HG02884 (cell line): ENCODE results near the gene THAP5.

Experiments
- ATAC-seq: cut with Tn5 transposase; IDR thresholded peaks from one replicate; pipeline ENCODE4 v1.9.1; 2021; ENCODE audit warnings: mild to moderate bottlenecking, moderate library complexity; ENCODE audit not compliant: unreplicated experiment

Gene THAP5, protein sequence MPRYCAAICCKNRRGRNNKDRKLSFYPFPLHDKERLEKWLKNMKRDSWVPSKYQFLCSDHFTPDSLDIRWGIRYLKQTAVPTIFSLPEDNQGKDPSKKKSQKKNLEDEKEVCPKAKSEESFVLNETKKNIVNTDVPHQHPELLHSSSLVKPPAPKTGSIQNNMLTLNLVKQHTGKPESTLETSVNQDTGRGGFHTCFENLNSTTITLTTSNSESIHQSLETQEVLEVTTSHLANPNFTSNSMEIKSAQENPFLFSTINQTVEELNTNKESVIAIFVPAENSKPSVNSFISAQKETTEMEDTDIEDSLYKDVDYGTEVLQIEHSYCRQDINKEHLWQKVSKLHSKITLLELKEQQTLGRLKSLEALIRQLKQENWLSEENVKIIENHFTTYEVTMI

DNA sequence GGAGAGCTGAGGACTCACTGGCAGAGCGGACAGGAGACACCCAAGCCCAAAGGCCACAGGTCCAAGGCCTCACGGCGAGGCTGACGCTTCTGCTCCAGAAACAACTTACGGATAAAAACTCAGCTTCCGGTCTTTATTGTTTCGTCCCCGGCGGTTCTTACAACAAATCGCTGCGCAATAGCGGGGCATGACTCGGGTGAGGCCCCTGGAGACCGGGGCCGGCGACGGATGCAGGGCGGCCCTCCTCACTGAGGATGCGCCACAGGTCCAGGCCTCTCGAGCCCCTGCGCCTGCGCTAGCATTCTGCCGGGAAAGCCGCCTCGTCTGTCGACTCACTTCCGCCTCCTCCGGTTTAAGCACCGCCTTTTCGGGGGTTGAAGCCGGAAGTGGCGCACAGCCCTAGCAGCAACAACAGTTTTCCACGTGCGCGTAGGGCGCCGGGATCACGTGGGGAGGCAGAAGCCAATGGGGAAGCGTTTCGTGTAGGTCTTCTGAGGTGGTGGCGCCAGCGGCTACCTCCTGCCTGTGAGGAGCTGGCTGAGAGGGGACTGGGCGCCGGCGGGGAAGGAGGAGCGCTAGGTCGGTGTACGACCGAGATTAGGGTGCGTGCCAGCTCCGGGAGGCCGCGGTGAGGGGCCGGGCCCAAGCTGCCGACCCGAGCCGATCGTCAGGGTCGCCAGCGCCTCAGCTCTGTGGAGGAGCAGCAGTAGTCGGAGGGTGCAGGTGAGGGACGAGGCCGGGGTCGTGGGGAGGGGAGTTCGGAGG is at the start of gene THAP5, which contains the start of gene DNAJB9:
Gene THAP5, minus strand, starts transcription at position 326 of the 765 bp plus-strand sequence. Its CDS starts 137 bp downstream, at position 189.
Gene DNAJB9, plus strand, starts transcription at position 494 of the 765 bp plus-strand sequence. CDS start 1,853 bp downstream, outside the sequence.
- ATAC-seq: peak; percentile 91

DNA sequence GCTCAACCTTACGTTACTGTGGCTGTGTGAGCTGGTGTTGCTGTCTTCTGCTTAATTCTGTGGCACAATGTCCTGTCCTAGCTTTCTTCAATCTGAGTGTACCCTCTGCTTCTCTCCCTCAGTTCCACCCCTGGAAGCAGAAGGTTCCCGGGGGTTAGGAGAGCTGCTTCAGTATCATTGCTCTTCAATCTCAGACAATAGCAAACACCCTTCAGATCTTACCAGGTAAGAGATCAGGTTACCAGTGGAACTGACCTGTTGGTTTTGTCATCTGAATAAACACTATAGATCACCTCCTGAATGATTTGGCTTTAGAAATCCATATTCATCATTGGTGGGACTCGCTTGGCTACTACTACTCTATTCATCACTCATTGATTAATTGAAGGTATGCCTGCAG is 48.5 kb upstream of the THAP5 start:
- ATAC-seq: no peak

DNA sequence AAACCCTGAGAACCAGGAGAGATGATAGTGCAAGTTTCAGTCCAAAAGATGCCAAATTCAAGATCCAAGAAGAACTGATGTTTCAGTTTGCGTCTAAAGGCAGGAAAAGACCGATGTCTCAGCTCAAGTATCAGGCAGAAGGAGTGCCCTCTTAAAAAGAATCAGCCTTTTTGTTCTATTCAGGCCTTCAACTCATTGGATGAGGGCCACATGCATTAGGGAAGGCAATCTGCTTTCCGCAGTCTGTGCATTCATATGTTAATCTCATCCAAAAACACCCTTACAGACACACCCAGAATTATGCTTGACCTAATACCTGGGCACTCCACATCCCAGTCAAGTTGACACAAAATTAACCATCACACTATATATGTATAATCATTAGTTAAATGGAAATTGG is 45.4 kb upstream of the THAP5 start:
- no peak for ATAC-seq

DNA sequence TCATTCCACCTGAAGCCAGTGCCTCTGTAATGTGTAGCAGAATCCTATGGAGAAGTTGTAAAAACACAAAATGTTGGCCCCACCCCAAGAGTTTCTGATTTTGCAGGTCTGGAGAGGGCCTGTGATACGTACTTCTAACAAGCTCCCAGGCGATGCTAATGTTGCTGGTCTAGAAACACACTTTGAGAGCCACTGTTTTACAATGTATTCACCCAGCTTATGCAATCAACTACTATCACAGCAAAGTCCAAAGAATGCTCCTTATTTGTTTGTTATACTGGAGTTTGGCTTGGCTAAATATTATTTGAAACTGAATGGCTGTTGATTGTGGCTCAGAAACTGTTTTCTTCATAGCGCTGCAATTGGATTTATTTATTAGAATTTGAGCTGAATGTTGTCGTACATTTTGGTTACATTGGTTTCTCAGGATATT is 44.5 kb upstream of the THAP5 start:
- no peak for ATAC-seq

DNA sequence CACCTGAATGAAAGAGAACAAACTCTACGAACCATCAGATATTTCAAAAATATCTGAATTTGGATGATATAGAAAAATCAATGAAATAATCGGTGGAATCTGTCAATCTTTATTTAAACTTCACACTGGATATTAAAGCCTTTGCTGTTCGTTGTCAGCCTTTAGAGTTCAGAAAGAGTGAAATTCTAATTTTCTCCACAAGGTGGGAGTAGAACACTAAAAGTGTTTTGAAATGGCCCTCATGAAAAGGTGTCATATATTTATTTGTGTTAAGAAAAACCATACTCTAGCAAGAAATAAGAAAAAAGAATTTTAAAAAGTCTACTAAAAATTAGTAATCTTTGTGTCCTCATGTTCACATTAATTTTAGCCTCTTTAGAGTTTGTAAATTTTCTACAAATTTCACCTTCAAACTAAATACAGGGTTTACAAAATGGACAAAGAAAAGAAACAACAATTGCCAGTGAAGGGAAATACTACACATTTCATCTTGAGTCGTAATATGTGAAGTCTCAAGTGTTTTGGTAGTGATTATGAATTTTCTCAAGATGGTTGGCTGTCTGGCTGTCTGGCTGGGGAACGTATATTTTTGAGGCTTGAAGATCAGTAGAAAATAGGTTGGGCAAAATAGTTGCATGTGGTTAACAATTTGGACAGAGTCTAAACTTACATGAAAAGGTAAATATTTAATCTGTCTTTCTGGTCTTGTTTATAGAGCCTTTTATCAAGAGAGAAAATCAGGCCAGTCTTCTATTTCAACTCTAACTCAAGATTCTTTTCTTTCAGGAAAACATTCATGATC is 43.8 kb upstream of the THAP5 start:
- ATAC-seq: peak; percentile 83

DNA sequence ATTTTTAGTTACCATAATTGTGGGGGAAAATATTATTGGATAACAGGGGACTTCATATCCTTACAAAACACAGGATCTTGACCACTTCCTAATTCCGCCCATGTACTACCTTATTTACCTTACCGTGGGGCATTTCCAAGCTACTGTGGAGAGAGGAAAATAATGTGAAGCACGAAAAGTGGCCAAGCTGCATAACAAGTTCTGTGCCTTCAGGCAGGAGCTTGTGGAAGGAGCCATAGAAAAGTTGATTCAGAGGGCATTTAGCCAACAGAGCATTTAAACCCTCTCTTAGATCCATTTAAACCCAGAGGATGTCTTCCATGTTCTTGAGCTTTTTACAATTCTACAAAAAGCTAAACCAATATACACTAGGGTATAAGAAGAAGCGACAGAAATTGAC is 41.8 kb upstream of the THAP5 start:
- no peak for ATAC-seq

DNA sequence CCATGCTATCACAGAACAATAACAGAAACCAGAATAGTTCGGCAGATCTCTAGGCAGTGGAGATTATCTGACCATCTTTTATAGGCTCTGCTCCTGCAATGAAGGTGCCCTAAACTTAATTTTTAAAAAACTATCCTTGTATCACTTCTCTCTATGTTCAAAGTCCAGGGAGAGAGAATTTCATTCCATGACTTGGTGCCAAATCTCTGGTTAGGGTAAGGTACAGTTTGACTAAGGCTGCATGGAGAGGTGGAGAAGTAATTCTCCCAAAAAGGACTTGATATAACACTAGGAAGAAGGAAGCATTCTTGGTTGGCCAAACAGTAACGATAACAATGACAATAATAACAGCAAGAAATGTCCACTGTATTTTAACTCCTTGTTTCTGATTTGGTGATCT is 40.1 kb upstream of the THAP5 start:
- no peak for ATAC-seq

DNA sequence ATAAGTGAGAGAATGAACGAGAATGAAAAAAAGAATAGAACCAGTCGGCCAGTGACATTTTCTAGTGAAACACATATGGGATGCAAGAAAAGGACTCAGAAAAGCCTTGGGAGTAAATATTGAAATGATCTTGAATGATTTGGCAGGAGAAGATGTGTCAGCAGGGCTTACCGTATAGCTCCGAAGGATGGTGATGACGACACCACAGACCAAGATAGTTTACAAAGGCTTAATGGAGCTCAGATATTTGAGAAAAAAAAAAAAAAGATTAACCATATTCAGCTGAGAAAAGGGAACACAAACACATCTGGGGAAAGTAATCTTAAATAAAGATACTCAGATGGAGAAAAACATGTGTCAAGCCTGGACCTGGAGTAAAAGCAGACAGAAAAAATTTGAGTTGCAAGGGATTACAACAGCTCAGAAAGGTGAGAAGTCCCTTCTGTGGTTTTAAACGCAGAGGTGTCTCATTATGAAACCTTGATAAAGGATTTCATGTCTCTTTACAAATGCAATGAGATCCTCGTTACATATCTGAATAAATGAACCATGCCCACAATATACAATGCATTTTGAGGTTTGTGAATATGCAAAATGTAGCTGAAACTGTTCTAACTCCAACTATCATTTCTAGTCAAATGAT is 36.2 kb upstream of the THAP5 start:
- ATAC-seq: peak; percentile 79

DNA sequence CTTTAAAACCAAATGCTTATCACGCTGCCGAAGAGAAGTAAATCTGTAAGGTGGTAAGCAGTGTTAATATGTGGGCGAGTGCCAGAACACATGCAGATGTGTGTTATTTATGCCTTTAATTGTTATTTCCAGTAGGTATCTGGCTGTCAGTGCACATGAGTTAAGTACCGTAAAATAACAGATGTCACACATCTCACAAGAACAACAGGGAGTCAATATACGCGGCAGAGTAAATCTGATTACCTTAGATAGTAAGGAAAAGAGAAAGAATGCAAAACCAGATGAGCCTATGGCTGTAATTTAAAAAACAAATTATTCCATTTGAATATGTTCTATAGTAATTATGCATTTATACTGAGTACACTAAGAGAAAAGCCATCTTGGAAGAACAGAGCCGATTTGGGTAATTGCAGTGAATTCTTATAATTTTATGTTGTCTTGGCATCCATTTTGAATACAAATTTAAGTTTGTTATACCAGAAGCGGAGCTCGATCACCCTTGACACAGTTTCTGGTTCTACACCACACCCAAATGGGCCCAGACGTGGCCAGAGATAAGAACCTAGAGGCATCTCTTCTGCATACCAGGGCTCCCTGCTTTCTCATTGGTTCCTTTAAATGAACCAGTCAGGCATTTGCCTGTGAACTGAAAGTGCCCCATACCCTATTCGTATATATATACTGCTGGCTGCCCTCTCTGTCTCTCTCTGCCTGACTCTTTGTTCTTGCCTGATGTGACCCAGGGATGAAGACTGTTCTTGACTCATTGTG is 35.0 kb upstream of the THAP5 start:
- ATAC-seq: no peak

DNA sequence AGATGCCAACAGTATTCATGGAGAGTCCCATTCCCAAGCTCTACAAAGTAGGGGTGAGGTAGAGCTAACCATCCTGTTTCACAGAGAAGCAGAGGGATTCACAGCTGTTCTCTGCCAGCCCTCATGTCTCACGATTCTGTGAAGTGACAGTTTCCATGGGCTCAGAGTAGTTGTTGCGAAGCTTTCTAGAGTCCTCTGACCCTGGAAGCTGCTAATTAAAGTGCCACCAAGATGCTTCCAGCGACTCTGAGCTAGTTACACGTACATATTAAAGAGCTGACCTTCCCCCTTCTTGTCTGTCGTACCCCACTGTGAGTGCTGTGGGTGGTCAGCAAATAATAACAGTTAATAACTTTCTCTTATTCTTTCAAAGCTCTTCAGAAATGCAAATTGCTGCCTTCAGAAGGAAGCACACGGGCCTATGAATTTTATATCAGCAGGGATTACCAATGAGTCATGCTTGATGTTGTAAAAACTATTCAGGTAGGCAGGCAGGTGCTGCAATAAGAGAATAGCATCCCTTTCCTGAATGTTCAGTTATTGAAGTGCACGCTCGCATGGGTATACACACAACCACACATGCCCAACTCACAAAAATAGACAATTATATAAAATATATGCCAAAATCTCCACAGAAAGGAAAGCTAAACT is 34.3 kb upstream of the THAP5 start:
- no peak for ATAC-seq

DNA sequence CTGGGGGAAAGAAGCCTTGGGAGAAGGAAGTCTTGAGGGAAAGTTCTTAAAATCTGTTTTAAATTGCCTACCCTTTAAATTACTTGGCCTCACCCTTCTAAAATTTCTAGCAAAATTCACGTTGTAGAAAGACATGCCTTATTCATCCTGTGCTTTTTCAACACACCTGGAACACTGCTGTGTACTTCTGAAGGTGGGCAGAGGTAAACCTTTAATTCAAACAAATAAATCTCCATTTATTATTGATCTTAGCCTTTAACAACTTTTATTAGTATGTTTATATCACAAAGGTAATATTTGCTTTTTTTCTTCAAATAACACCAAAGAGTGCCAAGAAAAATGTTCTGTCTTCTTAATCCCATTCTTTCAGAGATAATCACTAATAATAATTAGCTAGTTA is 30.9 kb upstream of the THAP5 start:
- ATAC-seq: no peak

DNA sequence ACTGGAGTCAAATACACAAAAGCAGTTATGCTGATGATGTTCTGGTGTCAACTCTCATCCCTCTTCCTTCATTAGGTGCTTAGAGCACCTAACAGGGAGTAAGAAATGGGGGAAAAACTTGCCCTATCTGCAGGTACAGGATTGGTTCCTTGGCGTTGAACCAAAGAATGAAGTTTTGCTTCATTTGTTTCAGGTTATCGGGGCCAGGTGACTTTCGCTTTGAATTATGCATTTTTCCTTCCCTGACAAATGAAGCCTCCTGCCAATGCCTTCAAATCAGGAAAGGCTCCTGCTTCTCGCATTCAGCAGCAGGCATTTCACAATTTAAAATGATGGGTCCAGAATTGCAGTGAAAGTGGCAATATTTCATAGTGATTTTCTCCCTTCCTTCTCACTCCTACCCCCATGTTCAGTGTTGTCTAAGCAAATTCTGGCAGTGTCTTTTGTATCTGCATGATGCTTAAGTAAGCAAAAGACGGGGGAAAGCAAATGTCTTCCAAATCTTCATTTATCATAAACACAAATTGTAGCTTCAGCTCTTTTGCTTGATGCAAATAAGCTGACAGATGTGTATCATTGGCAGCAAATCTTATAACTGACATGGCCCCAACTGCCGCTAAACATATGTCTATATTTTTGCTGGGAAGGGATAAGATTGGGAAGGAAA is 29.5 kb upstream of the THAP5 start:
- ATAC-seq: no peak

DNA sequence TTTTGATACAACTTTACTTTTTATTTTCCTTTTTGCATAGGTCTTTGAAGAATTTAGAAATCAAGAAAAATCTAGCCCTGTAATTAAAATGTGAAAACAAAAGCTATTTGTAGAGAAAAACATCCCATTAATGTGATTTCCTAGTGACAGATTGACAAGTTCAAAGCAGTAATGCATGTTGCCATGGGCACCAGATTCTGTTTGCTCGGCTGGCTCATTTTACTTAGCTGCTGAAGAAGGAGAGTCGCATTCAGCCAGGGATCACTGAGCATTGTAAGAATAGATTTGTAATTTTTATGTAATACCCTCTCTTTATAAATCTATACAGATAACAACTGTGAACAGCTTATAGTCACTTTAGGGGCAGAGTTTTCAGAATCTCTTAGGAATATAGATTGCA is 28.6 kb upstream of the THAP5 start:
- ATAC-seq: no peak

DNA sequence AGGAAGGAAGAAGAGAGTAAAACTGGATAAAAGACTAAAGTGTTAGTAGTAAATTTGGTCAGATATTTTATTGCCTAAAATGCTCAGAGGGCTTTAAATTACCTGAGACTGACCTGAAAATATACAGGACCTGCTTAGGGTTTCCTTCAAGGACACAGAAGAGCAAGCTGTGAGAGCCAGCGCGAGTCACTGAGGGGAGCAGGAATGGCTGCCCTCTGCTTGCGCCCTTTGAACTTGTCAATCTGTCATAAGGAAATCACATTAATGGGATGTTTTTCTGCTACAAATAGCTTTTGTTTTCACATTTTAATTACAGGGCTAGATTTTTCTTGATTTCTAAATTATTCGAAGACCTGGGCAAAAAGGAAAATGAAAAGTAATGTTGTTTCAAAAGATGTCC is 27.1 kb upstream of the THAP5 start:
- ATAC-seq: no peak

DNA sequence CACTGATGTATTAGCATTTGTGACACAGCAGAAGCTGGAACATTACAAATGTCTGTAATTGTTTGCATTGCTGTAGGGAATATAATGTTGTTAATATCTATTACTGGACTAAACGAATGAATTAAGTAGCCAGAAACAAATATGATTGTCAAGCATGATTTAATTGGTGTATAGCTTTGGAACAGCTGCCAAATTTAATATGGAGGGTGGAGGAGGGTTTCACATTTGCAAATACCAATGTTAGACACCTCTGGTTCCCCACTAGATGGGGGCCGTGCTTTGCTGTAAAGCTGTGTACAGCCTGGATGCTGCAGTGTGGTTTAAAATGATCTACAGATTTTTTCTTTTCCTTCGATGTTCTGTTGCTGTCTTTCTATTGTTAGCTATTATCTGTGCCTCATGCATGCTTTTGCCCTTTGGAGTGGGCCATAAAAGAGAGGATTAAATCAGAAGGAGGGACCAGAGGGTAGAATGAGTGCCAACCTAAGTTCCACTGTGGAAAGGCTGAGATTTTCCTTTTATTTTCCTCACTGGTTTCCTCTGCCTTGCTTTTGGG is 23.2 kb upstream of the THAP5 start:
- no peak for ATAC-seq

DNA sequence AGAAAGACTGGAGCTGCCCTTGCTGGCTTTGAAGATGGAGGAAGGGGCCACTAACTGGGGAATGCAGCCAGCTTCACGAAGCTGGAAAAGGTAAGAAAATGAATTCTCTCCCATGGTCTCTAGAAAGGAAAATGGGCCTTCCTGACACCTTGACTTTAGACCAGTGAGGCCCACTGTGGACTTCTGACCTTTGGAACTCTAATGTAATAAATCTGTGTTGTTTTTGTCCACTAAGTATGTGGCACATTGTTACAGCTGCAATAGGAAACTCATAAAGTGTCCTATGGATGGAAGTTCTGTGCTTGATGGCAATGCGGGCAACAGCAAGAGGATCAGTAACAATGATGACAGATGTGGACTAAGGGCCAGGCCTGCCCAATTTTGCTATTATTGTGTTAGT is 21.1 kb upstream of the THAP5 start:
- no peak for ATAC-seq

DNA sequence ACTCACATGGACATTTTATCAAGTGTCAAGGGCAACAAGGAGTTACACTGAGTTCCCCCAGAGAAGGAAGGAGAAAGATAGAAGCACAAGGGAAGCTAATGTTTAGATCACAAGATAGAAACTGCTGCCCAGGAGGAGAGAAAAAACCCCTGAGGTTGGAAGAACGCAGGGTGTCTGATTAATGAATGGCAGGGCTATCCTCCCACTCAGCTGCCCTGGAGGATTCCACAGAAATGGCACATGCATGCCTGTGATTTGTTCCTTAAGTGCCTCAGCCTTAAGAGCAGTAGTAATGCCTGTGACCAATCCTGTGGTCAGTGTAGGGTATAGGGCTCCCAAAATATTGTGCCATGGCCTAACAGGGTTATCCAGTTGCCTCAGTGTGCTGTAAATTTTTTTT is 20.4 kb upstream of the THAP5 start:
- no peak for ATAC-seq

DNA sequence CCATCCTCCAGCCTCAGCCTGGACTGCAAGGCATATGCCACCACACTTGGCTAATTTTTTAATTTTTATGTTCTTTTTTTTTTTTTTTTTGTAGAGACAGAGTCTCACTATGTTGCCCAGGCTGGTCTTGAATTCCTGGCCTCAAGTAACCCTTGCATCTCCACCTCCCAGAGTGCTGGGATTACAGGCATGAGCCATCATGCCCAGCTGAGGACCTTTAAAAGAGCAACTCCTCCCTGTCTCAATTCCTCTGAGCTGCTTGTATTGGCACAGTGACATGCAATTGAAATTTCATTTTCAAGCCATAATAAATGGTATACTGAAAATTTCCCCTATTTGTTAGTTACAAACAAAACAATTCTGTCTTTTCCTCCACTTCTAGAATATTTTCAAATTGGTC is 19.7 kb upstream of the THAP5 start:
- no peak for ATAC-seq

DNA sequence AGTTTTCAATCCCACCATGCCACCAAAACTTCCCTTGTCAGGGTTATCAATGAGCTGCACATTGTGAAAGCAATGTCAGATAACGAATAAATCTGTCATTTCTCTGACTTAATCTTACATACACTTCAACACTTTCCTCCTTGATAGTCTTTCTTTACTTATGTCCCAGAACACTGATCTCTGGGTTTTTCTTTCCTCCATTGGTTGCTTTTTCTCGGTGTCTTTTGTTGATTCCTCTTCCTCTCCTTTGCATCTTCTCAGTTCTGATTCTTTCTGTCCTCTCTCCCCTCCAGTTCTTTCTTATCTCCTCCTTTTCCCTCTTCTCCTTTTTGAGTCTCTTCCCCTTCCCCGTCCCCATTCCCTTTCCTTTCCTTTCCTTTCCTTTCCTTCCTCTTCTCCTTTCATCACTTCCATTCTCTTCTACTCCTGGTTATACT is 16.8 kb upstream of the THAP5 start:
- ATAC-seq: no peak
